KBM-7 (cell line): ENCODE data around the gene TEX14.
A peak's percentile ranks its signal among the peaks of the same experiment; 100 is the strongest.
"Not testable (repeated sequence)": the region's sequence is repeated elsewhere in the genome, so short reads cannot be mapped to it uniquely, and the experiment has no call there.

Experiments
- DNase-seq: peaks from one replicate; pipeline ENCODE4 v3.0.0-alpha.2; 2015
- in situ Hi-C: fragments of 300-500 bp; cut with MboI; formaldehyde crosslinking; loops from 2 replicates; pipeline ENCODE4 v1.14.3; 2020; ENCODE audit warnings: low sequenced_read_pairs, low pct_unique_long_range_greater_than_20kb, mixed read lengths

The TEX14 gene

GRCh38 chr17:58617563-58617962 is 74.3 kb downstream of the TEX14 start:
- in situ Hi-C loops = no loop called here
- no peak for DNase-seq

- in situ Hi-C loops = no loop called here
- peak; percentile 29 for DNase-seq
These were observed 75.8 kb downstream of the TEX14 start for GRCh38 chr17:58615768-58616659.

- DNase-seq = peak; percentile 67
- in situ Hi-C loops = no loop called here
These were observed 76.9 kb downstream of the TEX14 start for GRCh38 chr17:58614859-58615459.

- in situ Hi-C loops = no loop called here
These were observed 80.5 kb downstream of the TEX14 start for GRCh38 chr17:58611331-58611730.

GRCh38 chr17:58606934-58607333 is 84.9 kb downstream of the TEX14 start:
- in situ Hi-C loops = no loop called here
- no peak for DNase-seq

More at GRCh38 chr17:58611331-58611730, 80.5 kb downstream of the TEX14 start:
- no peak for DNase-seq

GRCh38 chr17:58605986-58606385 is 85.9 kb downstream of the TEX14 start:
- DNase-seq = no peak
- in situ Hi-C loops = no loop called here

GRCh38 chr17:58605470-58605869 is 86.4 kb downstream of the TEX14 start:
- DNase-seq = no peak
- in situ Hi-C loops = no loop called here

GRCh38 chr17:58601976-58602375 is 89.9 kb downstream of the TEX14 start:
- DNase-seq = no peak
- in situ Hi-C loops = no loop called here

- DNase-seq = no peak
- in situ Hi-C loops = no loop called here
These were observed 94.5 kb downstream of the TEX14 start for GRCh38 chr17:58597371-58597770.

GRCh38 chr17:58595194-58595792 is 96.6 kb downstream of the TEX14 start:
- DNase-seq = no peak
- in situ Hi-C loops = no loop called here

- in situ Hi-C loops = no loop called here
- no peak for DNase-seq
These were observed 98.7 kb downstream of the TEX14 start for GRCh38 chr17:58593123-58593522.

GRCh38 chr17:58591455-58591854 is 100.4 kb downstream of the TEX14 start:
- in situ Hi-C loops = no loop called here
- no peak for DNase-seq

- in situ Hi-C loops = no loop called here
- DNase-seq = no peak
These were observed 101.5 kb downstream of the TEX14 start for GRCh38 chr17:58590377-58590776.

- in situ Hi-C loops = no loop called here
- peak; percentile 74 for DNase-seq
These were observed 104.1 kb downstream of the TEX14 start for GRCh38 chr17:58587713-58588117.

GRCh38 chr17:58586009-58586644 is 105.7 kb downstream of the TEX14 start:
- in situ Hi-C loops = no loop called here

GRCh38 chr17:58585554-58585953 is 106.3 kb downstream of the TEX14 start:
- in situ Hi-C loops = no loop called here
- DNase-seq = no peak

More at GRCh38 chr17:58586009-58586644, 105.7 kb downstream of the TEX14 start:
- DNase-seq = no peak

GRCh38 chr17:58583486-58583885 is 108.4 kb downstream of the TEX14 start:
- in situ Hi-C loops = no loop called here
- no peak for DNase-seq

GRCh38 chr17:58582718-58583117 is 109.1 kb downstream of the TEX14 start:
- DNase-seq, in situ Hi-C loops: not testable (repeated sequence)

- no peak for DNase-seq
- in situ Hi-C loops = no loop called here
These were observed 111.2 kb downstream of the TEX14 start for GRCh38 chr17:58580671-58581070.

GRCh38 chr17:58577696-58578095 is 114.1 kb downstream of the TEX14 start:
- in situ Hi-C loops = no loop called here
- peak; percentile 43 for DNase-seq
